SK-N-SH treated with all-trans-retinoic acid at 6 μM for 48 hours (cell line): ENCODE data around the gene CACNA1C.

ENCODE experiments used
- ARNTL ChIP-seq: fragments of 450-650 bp; formaldehyde crosslinking; IDR thresholded peaks from 2 replicates; pipeline ENCODE4 v1.5.0; 2020; ENCODE audit warnings: low read depth, mild to moderate bottlenecking, moderate library complexity, borderline replicate concordance
- CSDC2 ChIP-seq: fragments of 250-450 bp; sonication (Bioruptor Pico); IDR thresholded peaks from 2 replicates; pipeline ENCODE4 v1.5.0; 2020; ENCODE audit warnings: mild to moderate bottlenecking, moderate library complexity
- ESRRG ChIP-seq: fragments of 250-450 bp; sonication (Bioruptor Pico); IDR thresholded peaks from 2 replicates; pipeline ENCODE4 v1.6.1; 2021; ENCODE audit warnings: mild to moderate bottlenecking
- GLIS3 ChIP-seq: fragments of 250-450 bp; sonication (Bioruptor Pico); IDR thresholded peaks from 2 replicates; pipeline ENCODE4 v1.5.0; 2020; ENCODE audit warnings: mild to moderate bottlenecking, moderate library complexity
- PATZ1 ChIP-seq: fragments of 250-450 bp; sonication (Bioruptor Pico); IDR thresholded peaks from 2 replicates; pipeline ENCODE4 v1.8.0; 2020; ENCODE audit warnings: mild to moderate bottlenecking, moderate library complexity, borderline replicate concordance
- RARB ChIP-seq: fragments of 250-450 bp; sonication (Bioruptor Pico); IDR thresholded peaks from 2 replicates; pipeline ENCODE4 v1.8.0; 2021; ENCODE audit warnings: mild to moderate bottlenecking, moderate library complexity
- SNAI2 ChIP-seq: fragments of 250-450 bp; sonication (Bioruptor Pico); IDR thresholded peaks from 2 replicates; pipeline ENCODE4 v1.5.0; 2020; ENCODE audit warnings: mild to moderate bottlenecking, moderate library complexity
- TCF4 ChIP-seq: fragments of 250-450 bp; sonication (Bioruptor Pico); IDR thresholded peaks from 2 replicates; pipeline ENCODE4 v1.8.0; 2021; ENCODE audit warnings: mild to moderate bottlenecking, moderate library complexity, borderline replicate concordance
- TOX ChIP-seq: fragments of 250-450 bp; sonication (Bioruptor Pico); IDR thresholded peaks from 2 replicates; pipeline ENCODE4 v1.8.0; 2021; ENCODE audit warnings: mild to moderate bottlenecking, moderate library complexity, borderline replicate concordance
- ZFP3 ChIP-seq: fragments of 250-450 bp; sonication (Bioruptor Pico); IDR thresholded peaks from 2 replicates; pipeline ENCODE4 v1.5.0; 2020; ENCODE audit warnings: mild to moderate bottlenecking, moderate library complexity
- ZFP30 ChIP-seq: fragments of 450-650 bp; formaldehyde crosslinking; IDR thresholded peaks from 2 replicates; pipeline ENCODE4 v1.5.0; 2022; ENCODE audit warnings: mild to moderate bottlenecking, moderate library complexity
- ZNF565 ChIP-seq: fragments of 450-650 bp; formaldehyde crosslinking; conservative IDR thresholded peaks from 2 replicates; pipeline ENCODE4 v1.5.0; 2020; ENCODE audit warnings: low read depth, mild to moderate bottlenecking, moderate library complexity
- ZNF70 ChIP-seq: fragments of 450-650 bp; formaldehyde crosslinking; IDR thresholded peaks from 2 replicates; pipeline ENCODE4 v1.5.0; 2020; ENCODE audit warnings: mild to moderate bottlenecking, moderate library complexity
- TF ChIP-seq, protein P1 (sequence below): fragments of 250-450 bp; sonication (Bioruptor Pico); IDR thresholded peaks from 2 replicates; pipeline ENCODE4 v1.5.1; 2020; ENCODE audit warnings: low read depth, mild to moderate bottlenecking, moderate library complexity

- TF ChIP-seq ZFP3 (CRISPR knock-in tag) = no peak
- TF ChIP-seq TCF4 (CRISPR knock-in tag) = no peak
- TF ChIP-seq ZFP30 (CRISPR knock-in tag) = no peak
- no peak for TF ChIP-seq ZNF565 (CRISPR knock-in tag)
- TF ChIP-seq ARNTL (CRISPR knock-in tag) = no peak
- TF ChIP-seq TOX = no peak
- TF ChIP-seq, protein P1, sequence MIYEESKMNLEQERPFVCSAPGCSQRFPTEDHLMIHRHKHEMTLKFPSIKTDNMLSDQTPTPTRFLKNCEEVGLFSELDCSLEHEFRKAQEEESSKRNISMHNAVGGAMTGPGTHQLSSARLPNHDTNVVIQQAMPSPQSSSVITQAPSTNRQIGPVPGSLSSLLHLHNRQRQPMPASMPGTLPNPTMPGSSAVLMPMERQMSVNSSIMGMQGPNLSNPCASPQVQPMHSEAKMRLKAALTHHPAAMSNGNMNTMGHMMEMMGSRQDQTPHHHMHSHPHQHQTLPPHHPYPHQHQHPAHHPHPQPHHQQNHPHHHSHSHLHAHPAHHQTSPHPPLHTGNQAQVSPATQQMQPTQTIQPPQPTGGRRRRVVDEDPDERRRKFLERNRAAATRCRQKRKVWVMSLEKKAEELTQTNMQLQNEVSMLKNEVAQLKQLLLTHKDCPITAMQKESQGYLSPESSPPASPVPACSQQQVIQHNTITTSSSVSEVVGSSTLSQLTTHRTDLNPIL = no peak
- TF ChIP-seq PATZ1 (CRISPR knock-in tag) = no peak
- no peak for TF ChIP-seq CSDC2 (CRISPR knock-in tag)
- no peak for TF ChIP-seq ESRRG (CRISPR knock-in tag)
- no peak for TF ChIP-seq ZNF70 (CRISPR knock-in tag)
- no peak for TF ChIP-seq GLIS3 (CRISPR knock-in tag)
- no peak for TF ChIP-seq RARB (CRISPR knock-in tag)
- no peak for TF ChIP-seq SNAI2 (CRISPR knock-in tag)
Measured at GRCh38 chr12:2529807-2530206, 477.0 kb downstream of the CACNA1C start.
